Duodenal mucosa (tissue), 2 donors: ENCODE results near the gene PCMT1.

ENCODE experiments used
- H3K27ac ChIP-seq: one replicate; pipeline ENCODE4 v1.7.0; 2013; ENCODE audit warnings: low read depth, low read length
- H3K27me3 ChIP-seq, 2 donors: one replicate each; pipeline ENCODE4 v1.7.0; 2013; ENCODE audit warnings: low read length in 2 of 2, control low read depth in 1 of 2; ENCODE audit not compliant: insufficient read depth in 2 of 2, control insufficient read depth in 1 of 2
- H3K36me3 ChIP-seq, 2 donors: one replicate each; pipeline ENCODE4 v1.7.0; 2013; ENCODE audit warnings: low read length in 2 of 2, control low read depth in 1 of 2; ENCODE audit not compliant: insufficient read depth in 2 of 2, control insufficient read depth in 1 of 2
- H3K4me1 ChIP-seq, 2 donors: one replicate each; pipeline ENCODE4 v1.7.0; 2013; ENCODE audit warnings: low read length in 2 of 2, control low read depth in 1 of 2; ENCODE audit not compliant: insufficient read depth in 2 of 2, control insufficient read depth in 1 of 2
- H3K4me3 ChIP-seq, 2 donors: one replicate each; pipeline ENCODE4 v1.7.0; 2013; ENCODE audit warnings: low read length in 2 of 2, low read depth in 1 of 2
- H3K9ac ChIP-seq, 2 donors: one replicate each; pipeline ENCODE4 v1.7.0; 2013; ENCODE audit warnings: low read length in 2 of 2, low read depth in 1 of 2
- H3K9me3 ChIP-seq, 2 donors: one replicate each; pipeline ENCODE4 v1.7.0; 2013; ENCODE audit warnings: low read length in 2 of 2, control low read depth in 1 of 2; ENCODE audit not compliant: control insufficient read depth in 1 of 2

Gene PCMT1

GRCh38 chr6:149859938-149860337 lies 110.4 kb downstream of the PCMT1 start:
- H3K27me3 ChIP-seq: no peaks in the 10 kb centered on the region
- no peaks in the 10 kb centered on the region for H3K9me3 ChIP-seq
- peaks cover 5 to 18% of the 10 kb centered on the region in 2 donors for H3K4me1 ChIP-seq
- no peak overlapping the region for H3K27ac ChIP-seq
- H3K9ac ChIP-seq: no peak overlapping the region
- no peak overlapping the region for H3K4me3 ChIP-seq
- H3K36me3 ChIP-seq: no peaks in the 10 kb centered on the region

- Histone ChIP-seq H3K4me3 (no peak overlapping the region), H3K36me3 (no peaks in the 10 kb centered on the region), H3K4me1 (peaks cover 5 to 15% of the 10 kb centered on the region in 2 donors), H3K27ac (no peak overlapping the region), H3K27me3 (no peaks in the 10 kb centered on the region), H3K9ac (no peak overlapping the region), H3K9me3 (no peaks in the 10 kb centered on the region)
Observed at GRCh38 chr6:149860513-149860833, 110.9 kb downstream of the PCMT1 start.
